ENCODE data around the gene KCNK4.

Gene KCNK4

GRCh38 chr11:64334764-64335735, 43.9 kb downstream of the KCNK4 start:
- TF ChIP-seq, protein P1, sequence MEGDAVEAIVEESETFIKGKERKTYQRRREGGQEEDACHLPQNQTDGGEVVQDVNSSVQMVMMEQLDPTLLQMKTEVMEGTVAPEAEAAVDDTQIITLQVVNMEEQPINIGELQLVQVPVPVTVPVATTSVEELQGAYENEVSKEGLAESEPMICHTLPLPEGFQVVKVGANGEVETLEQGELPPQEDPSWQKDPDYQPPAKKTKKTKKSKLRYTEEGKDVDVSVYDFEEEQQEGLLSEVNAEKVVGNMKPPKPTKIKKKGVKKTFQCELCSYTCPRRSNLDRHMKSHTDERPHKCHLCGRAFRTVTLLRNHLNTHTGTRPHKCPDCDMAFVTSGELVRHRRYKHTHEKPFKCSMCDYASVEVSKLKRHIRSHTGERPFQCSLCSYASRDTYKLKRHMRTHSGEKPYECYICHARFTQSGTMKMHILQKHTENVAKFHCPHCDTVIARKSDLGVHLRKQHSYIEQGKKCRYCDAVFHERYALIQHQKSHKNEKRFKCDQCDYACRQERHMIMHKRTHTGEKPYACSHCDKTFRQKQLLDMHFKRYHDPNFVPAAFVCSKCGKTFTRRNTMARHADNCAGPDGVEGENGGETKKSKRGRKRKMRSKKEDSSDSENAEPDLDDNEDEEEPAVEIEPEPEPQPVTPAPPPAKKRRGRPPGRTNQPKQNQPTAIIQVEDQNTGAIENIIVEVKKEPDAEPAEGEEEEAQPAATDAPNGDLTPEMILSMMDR (conservative IDR thresholded peaks at IDR 0.05; ENCODE audit: low read depth, low read length) = no peak
- Histone ChIP-seq H3K27ac (peak overlapping the region; percentile 46), H4K20me1 (ENCODE audit: insufficient read depth) (no peaks in the 10 kb centered on the region), H2AFZ (ENCODE audit: low read depth) (no peak overlapping the region), H3K36me3 (ENCODE audit: insufficient read depth) (no peaks in the 10 kb centered on the region), H3K9ac (no peak overlapping the region), H3K4me1 (ENCODE audit: low read depth, poor library complexity, severe bottlenecking) (peaks cover 48% of the 10 kb centered on the region), H3K4me3 (IDR thresholded peaks at IDR 0.05; ENCODE audit: insufficient read depth, low read depth, low read length) (no peak overlapping the region), H3K4me2 (peak overlapping the region; percentile 76), H3K27me3 (ENCODE audit: insufficient read depth, low read depth) (no peaks in the 10 kb centered on the region), H3K79me2 (ENCODE audit: insufficient read depth, low read depth) (no peaks in the 10 kb centered on the region)

DNA sequence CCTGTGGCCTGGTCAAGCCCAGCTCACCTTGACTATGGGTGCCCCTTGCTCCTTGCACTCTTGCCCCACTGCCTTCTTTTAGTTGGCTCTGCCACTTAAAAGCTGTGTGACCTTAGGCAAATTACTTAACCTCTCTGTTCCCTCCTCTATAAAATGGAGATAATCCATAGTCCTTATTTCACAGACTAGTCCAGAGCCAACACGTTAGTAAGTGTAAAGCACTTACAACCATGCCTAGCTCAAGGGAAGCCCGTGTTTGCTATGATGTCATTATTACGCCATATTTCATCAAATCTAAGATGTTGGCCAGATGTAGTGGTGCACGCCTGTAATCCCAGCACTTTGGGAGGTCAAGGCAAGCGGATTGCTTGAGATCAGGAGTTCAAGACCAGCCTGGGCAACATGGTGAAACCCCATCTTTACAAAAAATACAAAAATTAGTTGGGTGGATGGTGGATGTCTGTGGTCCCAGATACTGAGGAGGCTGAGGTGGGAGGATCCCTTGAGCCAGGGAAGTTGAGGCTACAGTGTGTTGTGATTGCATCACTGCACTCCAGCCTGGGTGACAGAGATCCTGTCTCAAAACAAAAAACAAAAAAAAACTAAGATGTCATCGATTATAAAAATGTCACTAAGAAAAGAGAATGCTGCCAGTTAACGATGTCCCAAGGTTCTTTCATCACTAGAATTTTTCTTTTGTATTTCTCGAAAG, 46.6 kb downstream of the KCNK4 start:
- TF ChIP-seq, protein P1 (conservative IDR thresholded peaks at IDR 0.05; ENCODE audit: low read depth, low read length) = no peak
- Histone ChIP-seq H3K36me3 (ENCODE audit: insufficient read depth) (no peaks in the 10 kb centered on the region), H3K4me3 (IDR thresholded peaks at IDR 0.05; ENCODE audit: insufficient read depth, low read depth, low read length) (no peak overlapping the region), H3K4me2 (no peak overlapping the region), H2AFZ (ENCODE audit: low read depth) (no peak overlapping the region), H3K9ac (no peak overlapping the region), H3K79me2 (ENCODE audit: insufficient read depth, low read depth) (no peaks in the 10 kb centered on the region), H4K20me1 (ENCODE audit: insufficient read depth) (no peaks in the 10 kb centered on the region), H3K4me1 (ENCODE audit: low read depth, poor library complexity, severe bottlenecking) (peaks cover 52% of the 10 kb centered on the region), H3K27ac (no peak overlapping the region), H3K27me3 (ENCODE audit: insufficient read depth, low read depth) (no peaks in the 10 kb centered on the region)

- Histone ChIP-seq H3K9ac (no peak overlapping the region), H3K4me1 (ENCODE audit: low read depth, poor library complexity, severe bottlenecking) (peaks cover 52% of the 10 kb centered on the region), H3K36me3 (ENCODE audit: insufficient read depth) (no peaks in the 10 kb centered on the region), H2AFZ (ENCODE audit: low read depth) (no peak overlapping the region), H3K4me3 (IDR thresholded peaks at IDR 0.05; ENCODE audit: insufficient read depth, low read depth, low read length) (no peak overlapping the region), H4K20me1 (ENCODE audit: insufficient read depth) (no peaks in the 10 kb centered on the region), H3K79me2 (ENCODE audit: insufficient read depth, low read depth) (no peaks in the 10 kb centered on the region), H3K4me2 (peak overlapping the region; percentile 97; the same call in 1 of the 2 replicates), H3K27ac (no peak overlapping the region), H3K27me3 (ENCODE audit: insufficient read depth, low read depth) (no peaks in the 10 kb centered on the region)
- TF ChIP-seq, protein P1 (conservative IDR thresholded peaks at IDR 0.05; ENCODE audit: low read depth, low read length) = no peak
These were observed 47.6 kb downstream of the KCNK4 start for GRCh38 chr11:64338716-64339115.

GRCh38 chr11:64339286-64339685, 48.2 kb downstream of the KCNK4 start:
- peak overlapping the region; percentile 25; the same call in 1 of the 2 replicates for H3K27ac ChIP-seq
- no peaks in the 10 kb centered on the region for H3K79me2 ChIP-seq (ENCODE audit: insufficient read depth, low read depth)
- peaks cover 51% of the 10 kb centered on the region for H3K4me1 ChIP-seq (ENCODE audit: low read depth, poor library complexity, severe bottlenecking)
- H3K27me3 ChIP-seq (ENCODE audit: insufficient read depth, low read depth) = no peaks in the 10 kb centered on the region
- 0 out of 2 replicates have a peak overlapping the region, but pooled peaks have one; percentile 51 for H3K9ac ChIP-seq
- TF ChIP-seq, protein P1 (conservative IDR thresholded peaks at IDR 0.05; ENCODE audit: low read depth, low read length) = no peak
- H3K4me3 ChIP-seq (IDR thresholded peaks at IDR 0.05; ENCODE audit: insufficient read depth, low read depth, low read length) = no peak overlapping the region
- H3K4me2 ChIP-seq = peak overlapping the region; percentile 97
- H3K36me3 ChIP-seq (ENCODE audit: insufficient read depth) = no peaks in the 10 kb centered on the region
- peak overlapping the region; percentile 50; the same call in 1 of the 2 replicates for H2AFZ ChIP-seq (ENCODE audit: low read depth)
- no peaks in the 10 kb centered on the region for H4K20me1 ChIP-seq (ENCODE audit: insufficient read depth)
